GM12892 (cell line): ENCODE data around the gene MIER3.

Source experiments
- POLR2A ChIP-seq: IDR thresholded peaks from 2 replicates; pipeline ENCODE4 v1.6.1; 2011; ENCODE audit warnings: low read depth, low read length, control low read depth
- POLR2AphosphoS5 ChIP-seq: IDR thresholded peaks from 2 replicates; pipeline ENCODE4 v1.6.1; 2011; ENCODE audit warnings: low read depth, low read length, control low read depth
- TAF1 ChIP-seq: IDR thresholded peaks from 2 replicates; pipeline ENCODE4 v1.6.1; 2011; ENCODE audit warnings: low read depth, mild to moderate bottlenecking, control low read depth, low read length, borderline replicate concordance

- no peak for TF ChIP-seq TAF1
- TF ChIP-seq POLR2AphosphoS5 = no peak
- no peak for TF ChIP-seq POLR2A
Measured at GRCh38 chr5:56987171-56987570, 35.2 kb upstream of the MIER3 start.
